ENCODE data around the gene SERPINA9.

Gene SERPINA9

GRCh38 chr14:94460631-94461416 is 15.2 kb downstream of the SERPINA9 start:
- H3K9me2 ChIP-seq (replicated peaks; ENCODE audit: insufficient read depth, low read length) = no peaks in the 10 kb centered on the region
- H2AFZ ChIP-seq (ENCODE audit: low read depth, low read length, severe bottlenecking) = no peak overlapping the region
- no peak overlapping the region; the same call in 1 of the 2 replicates for H3K27ac ChIP-seq (ENCODE audit: low read depth, low read length)
- no peaks in the 10 kb centered on the region for H3K79me2 ChIP-seq (ENCODE audit: insufficient read depth, low read length)
- no peaks in the 10 kb centered on the region for H3K27me3 ChIP-seq (ENCODE audit: low read length)
- H3K4me2 ChIP-seq (ENCODE audit: low read depth, low read length, poor library complexity, severe bottlenecking) = no peak overlapping the region
- TF ChIP-seq CTCF (IDR thresholded peaks at IDR 0.05; ENCODE audit: insufficient read depth, low read length, poor library complexity, severe bottlenecking) (no peak), EZH2phosphoT487 (conservative IDR thresholded peaks at IDR 0.05; ENCODE audit: low read length) (no peak)
- H3F3A ChIP-seq (ENCODE audit: insufficient read depth) = peaks cover 8% of the 10 kb centered on the region; the same call in 1 of the 2 replicates
- H4K20me1 ChIP-seq (ENCODE audit: low read depth, low read length) = no peaks in the 10 kb centered on the region
- no peak overlapping the region for H3K9ac ChIP-seq (ENCODE audit: low read length)
- no peak overlapping the region for H3K4me3 ChIP-seq (ENCODE audit: insufficient read depth, low read length, poor library complexity, severe bottlenecking)
- peaks cover 19% of the 10 kb centered on the region; the same call in 1 of the 2 replicates for H3K36me3 ChIP-seq (ENCODE audit: low read length)
- no peaks in the 10 kb centered on the region for H3K9me3 ChIP-seq (ENCODE audit: insufficient read depth, low read length)

- TF ChIP-seq EZH2phosphoT487 (conservative IDR thresholded peaks at IDR 0.05; ENCODE audit: low read length) = no peak
- no peak for TF ChIP-seq CTCF (IDR thresholded peaks at IDR 0.05; ENCODE audit: insufficient read depth, low read length, poor library complexity, severe bottlenecking)
Measured at GRCh38 chr14:94458558-94459205, 17.3 kb downstream of the SERPINA9 start.

GRCh38 chr14:94458096-94458495 is 17.9 kb downstream of the SERPINA9 start:
- Histone ChIP-seq H3K9ac (ENCODE audit: low read length) (no peak overlapping the region), H4K20me1 (ENCODE audit: low read depth, low read length) (no peaks in the 10 kb centered on the region), H3K36me3 (ENCODE audit: low read length) (peaks cover 7% of the 10 kb centered on the region; the same call in 1 of the 2 replicates), H3K27ac (ENCODE audit: low read depth, low read length) (no peak overlapping the region), H3K27me3 (ENCODE audit: low read length) (no peaks in the 10 kb centered on the region), H3K9me2 (replicated peaks; ENCODE audit: insufficient read depth, low read length) (no peaks in the 10 kb centered on the region), H3K4me3 (ENCODE audit: insufficient read depth, low read length, poor library complexity, severe bottlenecking) (no peak overlapping the region), H3K9me3 (ENCODE audit: insufficient read depth, low read length) (no peaks in the 10 kb centered on the region), H3K79me2 (ENCODE audit: insufficient read depth, low read length) (no peaks in the 10 kb centered on the region), H3F3A (ENCODE audit: insufficient read depth) (0 out of 2 replicates have a peak, but pooled peaks cover 3% of the 10 kb centered on the region), H3K4me2 (ENCODE audit: low read depth, low read length, poor library complexity, severe bottlenecking) (no peak overlapping the region), H2AFZ (ENCODE audit: low read depth, low read length, severe bottlenecking) (no peak overlapping the region)
- TF ChIP-seq CTCF (IDR thresholded peaks at IDR 0.05; ENCODE audit: insufficient read depth, low read length, poor library complexity, severe bottlenecking) (no peak), EZH2phosphoT487 (conservative IDR thresholded peaks at IDR 0.05; ENCODE audit: low read length) (no peak)

More at GRCh38 chr14:94458558-94459205, 17.3 kb downstream of the SERPINA9 start:
- no peak overlapping the region for H2AFZ ChIP-seq (ENCODE audit: low read depth, low read length, severe bottlenecking)
- H3K36me3 ChIP-seq (ENCODE audit: low read length) = peaks cover 10% of the 10 kb centered on the region; the same call in 1 of the 2 replicates
- H3K9me3 ChIP-seq (ENCODE audit: insufficient read depth, low read length) = no peaks in the 10 kb centered on the region
- no peaks in the 10 kb centered on the region for H3K79me2 ChIP-seq (ENCODE audit: insufficient read depth, low read length)
- H3K9me2 ChIP-seq (replicated peaks; ENCODE audit: insufficient read depth, low read length) = no peaks in the 10 kb centered on the region
- H3K4me2 ChIP-seq (ENCODE audit: low read depth, low read length, poor library complexity, severe bottlenecking) = no peak overlapping the region
- no peaks in the 10 kb centered on the region for H3K27me3 ChIP-seq (ENCODE audit: low read length)
- H3F3A ChIP-seq (ENCODE audit: insufficient read depth) = 0 out of 2 replicates have a peak, but pooled peaks cover 3% of the 10 kb centered on the region
- H3K9ac ChIP-seq (ENCODE audit: low read length) = no peak overlapping the region
- H3K27ac ChIP-seq (ENCODE audit: low read depth, low read length) = no peak overlapping the region
- no peak overlapping the region for H3K4me3 ChIP-seq (ENCODE audit: insufficient read depth, low read length, poor library complexity, severe bottlenecking)
- no peaks in the 10 kb centered on the region for H4K20me1 ChIP-seq (ENCODE audit: low read depth, low read length)

Data from SU-DHL-6 (cell line).